Muscle layer of colon (tissue), 2 donors: Measurements from ENCODE around the gene ZNF41.

Experiments used
- H3K27ac ChIP-seq: one replicate; pipeline ENCODE4 v1.7.0; 2013; ENCODE audit warnings: low read depth, mild to moderate bottlenecking, low read length, moderate library complexity
- H3K27me3 ChIP-seq, 2 donors: one replicate each; pipeline ENCODE4 v1.7.0; 2013; ENCODE audit warnings: low read length in 2 of 2, mild to moderate bottlenecking in 2 of 2; ENCODE audit not compliant: insufficient read depth in 2 of 2, control insufficient read depth in 1 of 2
- H3K36me3 ChIP-seq: one replicate; pipeline ENCODE4 v1.7.0; 2013; ENCODE audit warnings: mild to moderate bottlenecking, low read length; ENCODE audit not compliant: insufficient read depth
- H3K4me1 ChIP-seq: one replicate; pipeline ENCODE4 v1.7.0; 2013; ENCODE audit warnings: mild to moderate bottlenecking, low read length; ENCODE audit not compliant: insufficient read depth
- H3K4me3 ChIP-seq, 2 donors: one replicate each; pipeline ENCODE4 v1.7.0; 2013; ENCODE audit warnings: low read length in 2 of 2, low read depth in 1 of 2, mild to moderate bottlenecking in 1 of 2, moderate library complexity in 1 of 2
- H3K9ac ChIP-seq: one replicate; pipeline ENCODE4 v1.7.0; 2013; ENCODE audit warnings: low read length
- H3K9me3 ChIP-seq: one replicate; pipeline ENCODE4 v1.7.0; 2013; ENCODE audit warnings: mild to moderate bottlenecking, low read length
- donor health status: abdominal sarcoma.
- donor health status: Adenocarcinoma of cecum.

Gene ZNF41

DNA sequence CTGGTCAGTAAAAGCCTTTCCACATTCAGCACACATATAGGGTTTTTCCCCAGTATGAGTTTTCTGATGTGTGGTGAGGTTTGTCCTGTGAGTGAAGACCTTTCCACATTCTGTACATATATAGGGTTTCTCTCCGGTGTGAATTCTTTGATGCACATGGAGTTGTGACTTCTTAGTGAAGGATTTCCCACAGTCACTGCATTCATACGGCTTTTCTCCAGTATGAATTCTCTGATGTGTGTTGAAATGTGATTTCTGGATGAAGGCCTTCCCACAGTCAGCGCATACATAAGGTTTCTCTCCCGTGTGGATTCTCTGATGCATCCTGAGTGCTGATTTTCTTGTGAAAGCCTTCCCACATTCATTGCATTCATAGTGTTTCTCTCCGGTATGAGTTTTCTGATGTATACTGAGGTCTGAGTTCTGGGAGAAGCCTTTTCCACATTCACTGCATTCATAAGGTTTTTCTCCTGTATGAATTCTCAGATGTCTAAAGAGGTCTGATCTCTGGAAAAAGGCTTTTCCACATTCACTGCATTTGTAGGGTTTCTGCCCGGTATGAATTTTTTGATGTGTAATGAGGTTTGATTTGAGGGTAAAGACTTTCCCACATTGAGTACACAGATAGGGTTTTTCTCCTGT is 34.7 kb downstream of the ZNF41 start:
- Histone ChIP-seq H3K4me3 (no peak overlapping the region), H3K9me3 (peaks cover 7% of the 10 kb centered on the region), H3K4me1 (no peaks in the 10 kb centered on the region), H3K9ac (no peak overlapping the region), H3K36me3 (peaks cover 14% of the 10 kb centered on the region), H3K27ac (no peak overlapping the region), H3K27me3 (no peaks in the 10 kb centered on the region)

DNA sequence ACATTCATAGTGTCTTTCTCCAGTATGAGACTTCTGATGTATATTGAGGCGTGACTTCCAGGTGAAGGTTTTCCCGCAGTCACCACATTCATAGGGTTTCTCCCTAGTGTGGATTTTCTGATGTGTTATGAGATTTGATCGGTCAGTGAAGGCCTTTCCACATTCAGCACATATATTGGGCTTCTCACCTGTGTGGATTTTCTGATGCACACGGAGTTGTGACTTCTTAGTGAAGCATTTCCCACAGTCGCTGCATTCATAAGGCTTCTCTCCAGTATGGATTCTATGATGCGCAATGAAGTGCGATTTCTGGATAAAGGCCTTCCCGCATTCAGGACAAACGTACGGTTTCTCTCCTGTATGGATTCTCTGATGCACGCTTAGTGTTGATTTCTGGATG is 35.4 kb downstream of the ZNF41 start:
- Histone ChIP-seq H3K27ac (no peak overlapping the region), H3K36me3 (peaks cover 14% of the 10 kb centered on the region), H3K4me3 (no peak overlapping the region), H3K9me3 (peaks cover 7% of the 10 kb centered on the region), H3K4me1 (no peaks in the 10 kb centered on the region), H3K9ac (no peak overlapping the region), H3K27me3 (no peaks in the 10 kb centered on the region)

DNA sequence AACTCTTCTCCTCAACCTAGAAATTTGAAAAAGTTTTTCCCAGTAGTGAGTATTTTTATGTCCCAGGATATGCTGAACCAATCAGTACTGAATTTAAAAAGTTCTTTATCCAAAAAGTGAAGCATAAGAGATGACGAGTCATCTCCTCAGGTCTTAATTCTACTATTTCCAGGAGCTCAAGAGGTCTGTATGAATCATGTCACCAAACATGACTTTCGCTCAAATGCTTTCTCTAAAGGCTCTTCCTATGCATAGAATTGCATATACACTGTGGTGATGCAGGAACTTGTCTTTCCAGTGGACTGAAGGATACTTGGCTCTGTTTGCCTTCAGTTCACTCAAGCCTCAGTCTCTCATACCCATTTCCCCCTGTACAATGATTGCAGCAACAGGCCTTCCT is 36.1 kb downstream of the ZNF41 start:
- no peak overlapping the region for H3K4me3 ChIP-seq
- H3K4me1 ChIP-seq, result no peaks in the 10 kb centered on the region
- peaks cover 14% of the 10 kb centered on the region for H3K36me3 ChIP-seq
- no peak overlapping the region for H3K9ac ChIP-seq
- peaks cover 7% of the 10 kb centered on the region for H3K9me3 ChIP-seq
- H3K27ac ChIP-seq, result no peak overlapping the region
- H3K27me3 ChIP-seq, result no peaks in the 10 kb centered on the region

DNA sequence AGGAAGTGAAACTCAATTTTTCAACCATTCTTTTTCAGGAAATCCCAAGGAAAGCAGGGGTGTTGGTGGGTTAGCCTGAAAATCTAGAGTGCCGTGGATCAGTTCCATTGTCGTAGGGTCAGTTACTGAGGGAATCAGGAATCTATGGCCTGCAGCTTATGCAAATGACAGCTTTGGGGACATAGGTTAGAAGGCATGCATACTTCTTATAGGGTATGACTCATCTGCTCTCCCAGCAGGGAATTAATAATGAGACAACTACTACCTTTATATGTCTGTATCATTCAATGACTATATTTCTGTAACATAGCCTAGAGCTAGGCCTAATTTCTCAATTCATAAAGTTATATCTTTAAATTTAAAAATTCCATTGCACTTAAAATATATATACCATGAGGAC is 36.6 kb downstream of the ZNF41 start:
- H3K9me3 ChIP-seq, result peaks cover 7% of the 10 kb centered on the region
- H3K4me1 ChIP-seq, result no peaks in the 10 kb centered on the region
- no peak overlapping the region for H3K4me3 ChIP-seq
- H3K27me3 ChIP-seq, result no peaks in the 10 kb centered on the region
- H3K27ac ChIP-seq, result no peak overlapping the region
- H3K36me3 ChIP-seq, result peaks cover 14% of the 10 kb centered on the region
- H3K9ac ChIP-seq, result no peak overlapping the region

DNA sequence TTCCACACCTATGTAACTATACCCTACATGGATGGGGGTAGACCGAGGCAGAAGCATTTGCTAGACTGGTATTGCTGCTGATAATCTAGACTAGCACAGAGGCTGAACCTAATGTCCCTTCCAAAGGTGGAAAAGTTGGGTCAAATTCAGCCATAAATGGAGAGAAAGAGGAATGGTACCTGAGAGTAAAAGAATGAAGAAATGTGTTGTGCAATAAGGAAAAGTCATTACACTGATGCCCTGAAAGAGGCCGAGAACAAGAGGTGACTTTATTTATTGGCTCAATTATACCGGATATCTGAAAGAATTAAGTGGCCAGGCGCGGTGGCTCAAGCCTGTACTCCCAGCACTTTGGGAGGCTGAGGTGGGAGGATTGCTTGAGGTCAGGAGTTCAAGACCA is 52.1 kb downstream of the ZNF41 start:
- no peak overlapping the region for H3K9ac ChIP-seq
- H3K9me3 ChIP-seq, result no peaks in the 10 kb centered on the region
- no peaks in the 10 kb centered on the region for H3K4me1 ChIP-seq
- H3K4me3 ChIP-seq, result no peak overlapping the region
- no peaks in the 10 kb centered on the region for H3K27me3 ChIP-seq
- H3K27ac ChIP-seq, result no peak overlapping the region
- H3K36me3 ChIP-seq, result no peaks in the 10 kb centered on the region

DNA sequence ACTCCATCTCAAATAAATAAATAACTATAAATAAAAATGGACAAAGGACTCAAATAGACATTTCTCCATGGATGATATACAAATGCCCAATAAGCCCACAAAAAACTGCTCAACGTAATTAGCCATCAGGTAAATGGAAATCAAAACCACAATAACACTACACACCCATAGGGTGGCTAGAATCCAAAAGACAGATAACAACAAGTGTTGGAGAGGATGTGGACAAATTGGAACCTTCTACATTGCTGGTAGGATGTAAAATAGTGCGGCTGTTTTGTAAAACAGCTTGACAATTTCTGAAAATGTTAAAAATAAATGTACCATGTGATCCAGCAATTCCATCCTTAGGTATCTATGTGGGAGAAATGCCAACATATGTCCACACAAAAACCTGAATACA is 60.6 kb downstream of the ZNF41 start:
- H3K4me1 ChIP-seq, result no peaks in the 10 kb centered on the region
- H3K36me3 ChIP-seq, result no peaks in the 10 kb centered on the region
- H3K9me3 ChIP-seq, result no peaks in the 10 kb centered on the region
- H3K27ac ChIP-seq, result no peak overlapping the region
- no peak overlapping the region for H3K4me3 ChIP-seq
- no peak overlapping the region for H3K9ac ChIP-seq
- no peaks in the 10 kb centered on the region for H3K27me3 ChIP-seq

DNA sequence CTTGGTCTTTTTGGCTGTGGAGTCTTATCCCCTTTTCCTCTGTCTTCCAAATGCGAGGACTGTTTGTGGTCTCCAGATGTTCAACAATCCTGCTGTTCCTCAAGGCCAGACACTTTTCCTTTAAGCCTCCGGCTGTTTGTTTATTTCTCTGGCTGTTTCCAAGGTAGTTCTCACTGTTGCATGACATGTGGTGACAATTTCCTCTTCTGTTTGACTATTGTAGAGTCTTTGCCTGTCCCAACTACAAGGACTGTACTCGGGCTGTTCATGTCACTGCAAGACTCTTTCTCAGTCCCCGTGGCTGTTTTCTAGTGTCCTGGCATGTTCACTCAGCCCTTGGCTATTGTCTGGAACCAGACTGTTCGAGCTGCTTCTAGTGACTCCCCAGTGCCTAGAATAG is 62.1 kb downstream of the ZNF41 start:
- Histone ChIP-seq H3K27ac (no peak overlapping the region), H3K4me1 (no peaks in the 10 kb centered on the region), H3K9ac (no peak overlapping the region), H3K27me3 (no peaks in the 10 kb centered on the region), H3K9me3 (no peaks in the 10 kb centered on the region), H3K36me3 (no peaks in the 10 kb centered on the region), H3K4me3 (no peak overlapping the region)

DNA sequence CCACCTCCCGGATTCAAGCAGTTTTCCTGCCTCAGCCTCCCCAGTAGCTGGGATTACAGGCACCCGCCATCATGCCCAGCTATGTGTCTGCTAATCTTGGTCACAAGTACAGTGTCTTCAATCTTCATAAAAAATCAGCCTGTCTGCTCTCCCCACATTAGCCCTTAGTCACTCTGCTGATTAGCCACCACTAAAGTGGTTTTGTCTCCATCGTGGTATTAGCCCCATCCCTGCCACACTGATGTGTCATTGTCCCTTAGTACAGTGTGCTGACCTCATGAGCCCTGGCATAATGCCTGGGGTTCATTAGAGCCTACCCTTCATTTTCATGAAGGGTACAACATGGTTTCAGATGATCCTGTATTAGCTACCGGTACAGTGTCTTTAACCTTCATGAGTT is 62.8 kb downstream of the ZNF41 start:
- Histone ChIP-seq H3K27me3 (no peaks in the 10 kb centered on the region), H3K4me3 (no peak overlapping the region), H3K9me3 (no peaks in the 10 kb centered on the region), H3K4me1 (no peaks in the 10 kb centered on the region), H3K36me3 (no peaks in the 10 kb centered on the region), H3K27ac (no peak overlapping the region), H3K9ac (no peak overlapping the region)

DNA sequence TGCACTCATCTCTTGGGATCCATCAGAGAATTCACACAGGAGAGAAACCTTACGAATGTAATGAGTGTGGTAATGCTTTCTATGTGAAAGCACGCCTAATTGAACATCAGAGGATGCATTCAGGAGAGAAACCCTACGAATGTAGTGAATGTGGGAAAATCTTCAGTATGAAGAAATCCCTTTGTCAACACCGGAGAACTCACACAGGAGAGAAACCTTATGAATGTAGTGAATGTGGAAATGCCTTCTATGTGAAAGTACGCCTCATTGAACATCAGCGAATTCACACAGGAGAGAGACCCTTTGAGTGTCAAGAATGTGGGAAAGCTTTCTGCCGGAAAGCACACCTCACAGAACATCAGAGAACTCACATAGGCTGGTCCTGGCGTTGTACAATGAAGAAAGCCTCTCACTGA is 69.8 kb downstream of the ZNF41 start:
- no peak overlapping the region for H3K4me3 ChIP-seq
- H3K27ac ChIP-seq, result no peak overlapping the region
- no peaks in the 10 kb centered on the region for H3K36me3 ChIP-seq
- H3K27me3 ChIP-seq, result no peaks in the 10 kb centered on the region
- no peak overlapping the region for H3K9ac ChIP-seq
- H3K9me3 ChIP-seq, result peaks cover 15% of the 10 kb centered on the region
- H3K4me1 ChIP-seq, result no peaks in the 10 kb centered on the region
